ENCODE results near the gene HERC5.

The HERC5 gene

DNA sequence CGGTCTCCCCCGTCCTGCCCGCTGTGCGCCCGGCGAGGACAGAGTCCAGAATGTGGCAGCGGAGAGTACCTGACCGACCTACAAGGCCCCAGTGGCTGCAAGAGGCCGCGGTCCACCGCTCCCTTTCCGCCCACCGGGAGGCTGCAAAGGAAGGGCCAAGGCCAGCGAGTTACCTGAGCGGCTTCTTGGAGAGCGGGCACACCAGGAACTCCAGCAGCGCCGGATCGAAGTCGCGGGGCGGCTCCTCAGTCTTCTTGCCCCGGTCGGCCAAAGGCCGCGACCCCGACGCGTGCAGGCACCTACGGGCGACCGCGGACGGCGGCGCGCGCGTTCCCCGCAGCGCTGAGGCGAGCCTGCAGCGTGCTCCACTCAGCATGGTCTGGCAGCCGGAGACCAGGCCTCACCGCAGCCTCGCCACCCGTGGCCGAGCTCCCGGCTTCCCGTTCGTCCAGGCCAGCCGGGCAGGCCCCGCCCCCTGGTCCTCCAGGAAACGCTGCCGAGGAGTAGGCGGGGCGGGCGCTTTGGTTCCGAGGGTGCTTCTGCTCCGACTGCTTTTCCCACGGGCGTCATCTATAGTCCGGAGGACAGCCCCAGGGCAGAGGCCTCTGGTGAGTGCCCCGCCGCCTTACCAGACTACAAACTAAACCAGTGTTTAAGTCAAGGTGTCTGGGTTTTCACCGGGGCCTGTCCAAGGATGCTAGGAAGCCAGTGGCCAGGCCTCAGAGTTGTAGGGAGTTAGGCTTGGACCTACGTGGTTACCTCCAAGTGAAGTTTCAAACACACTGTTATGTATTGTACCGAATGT is 66.6 kb downstream of the HERC5 start, which contains the start of gene PYURF:
TSS of gene PYURF (minus strand) at position 452 of the 805 bp plus-strand sequence. CDS start at position 376, 76 bp downstream.
- DNase-seq = peak; percentile 93

DNA sequence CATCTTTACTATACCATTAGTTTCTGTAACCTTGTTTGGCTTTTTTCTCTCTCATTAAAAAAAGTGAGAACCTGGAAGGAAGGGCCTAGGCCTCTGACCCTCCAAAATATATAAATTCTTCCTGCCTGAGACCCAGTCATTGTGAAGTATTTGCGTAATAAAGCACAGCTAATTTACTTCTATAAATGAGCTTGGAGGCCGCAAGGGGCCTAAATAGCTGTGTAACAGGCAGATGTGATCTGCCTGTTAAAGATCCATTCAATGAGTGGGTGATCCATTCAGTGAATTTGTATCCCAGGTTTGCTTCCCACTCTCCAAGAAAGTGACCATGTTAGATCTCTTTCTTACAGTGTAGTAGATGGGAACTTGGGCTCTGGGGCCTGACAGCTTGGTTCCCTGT is 67.3 kb downstream of the HERC5 start:
- no peak for DNase-seq

DNA sequence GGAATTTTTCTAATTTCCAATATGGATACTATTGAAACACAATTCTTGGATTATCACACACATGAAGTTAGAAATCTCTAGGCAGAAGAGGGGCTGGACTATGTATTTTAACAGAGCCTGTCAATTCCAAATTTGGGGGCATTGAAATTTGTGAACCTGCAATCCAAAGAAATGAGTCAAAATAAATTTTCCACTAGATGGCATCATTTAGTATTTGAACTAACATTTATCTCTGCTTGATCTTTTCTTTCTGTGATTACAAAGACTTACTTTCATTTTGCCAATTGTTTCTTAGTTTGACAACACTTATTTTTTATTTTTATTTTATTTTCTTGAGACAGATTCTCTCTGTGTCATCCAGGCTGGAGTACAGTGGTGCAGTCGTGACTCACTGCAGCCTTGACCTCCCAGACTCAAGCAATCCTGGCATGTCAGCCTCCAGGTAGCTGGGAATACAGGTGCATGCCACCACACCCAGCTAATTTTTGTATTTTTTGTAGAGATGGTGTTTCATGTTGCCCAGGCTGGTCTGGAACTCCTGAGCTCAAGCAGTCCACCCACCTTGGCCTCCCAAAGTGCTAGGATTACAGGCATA is 69.4 kb downstream of the HERC5 start:
- DNase-seq = peak; percentile 31

DNA sequence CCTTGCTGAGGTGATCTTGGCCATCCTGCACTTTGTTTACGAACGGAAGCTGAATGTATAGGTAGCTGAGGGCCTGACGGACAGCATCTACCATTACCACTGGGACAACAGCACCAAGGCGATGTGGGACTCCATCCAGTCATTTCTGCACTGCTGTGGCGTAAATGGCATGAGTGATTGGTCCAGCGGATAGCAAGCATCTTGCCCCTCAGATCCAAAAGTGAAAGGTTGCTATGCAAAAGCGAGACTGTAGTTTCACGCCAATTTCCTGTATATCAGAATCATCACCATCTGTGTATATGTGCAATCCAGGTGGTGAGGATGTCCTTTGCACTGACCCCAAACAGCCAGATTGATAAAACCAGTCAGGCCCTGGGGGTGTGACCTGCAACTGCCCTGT is 70.9 kb downstream of the HERC5 start:
- DNase-seq = no peak

DNA sequence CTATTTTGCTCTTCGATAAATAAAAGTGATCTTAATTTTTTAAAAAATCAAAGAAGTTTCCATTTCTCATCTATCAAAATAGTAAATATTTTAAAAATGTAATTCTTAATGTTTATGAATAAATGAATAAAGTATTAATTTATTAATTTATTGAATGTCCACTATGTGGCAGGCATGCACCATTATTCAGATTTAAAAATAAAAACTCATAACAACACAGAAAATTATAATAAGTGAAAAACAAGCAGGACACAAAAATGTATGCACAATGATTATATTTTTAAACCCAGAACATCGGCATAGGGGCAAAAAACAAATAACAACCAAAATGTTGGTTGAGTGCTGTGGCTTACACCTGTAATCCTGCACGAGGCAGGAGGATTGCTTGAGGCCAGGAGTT is 71.9 kb downstream of the HERC5 start:
- no peak for DNase-seq

DNA sequence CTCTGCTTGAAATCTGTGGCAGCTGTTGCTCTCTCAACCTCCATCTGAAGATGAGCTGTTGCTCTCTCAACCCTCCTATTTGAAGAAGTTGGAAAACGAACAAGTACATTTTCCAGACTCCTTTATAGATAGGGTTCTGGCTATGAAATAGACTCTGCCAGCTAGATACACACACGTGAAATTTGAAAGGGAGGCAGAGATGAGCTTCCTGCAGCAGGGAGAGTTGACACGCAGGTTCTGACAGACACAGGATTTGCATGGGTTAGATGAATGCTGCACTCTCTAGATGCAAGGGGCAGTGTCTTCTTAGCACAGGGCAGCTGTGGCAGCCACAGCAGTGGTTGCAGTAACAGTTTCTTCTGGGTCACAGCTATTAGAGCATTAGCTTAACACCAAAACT is 74.6 kb downstream of the HERC5 start:
- DNase-seq = no peak

DNA sequence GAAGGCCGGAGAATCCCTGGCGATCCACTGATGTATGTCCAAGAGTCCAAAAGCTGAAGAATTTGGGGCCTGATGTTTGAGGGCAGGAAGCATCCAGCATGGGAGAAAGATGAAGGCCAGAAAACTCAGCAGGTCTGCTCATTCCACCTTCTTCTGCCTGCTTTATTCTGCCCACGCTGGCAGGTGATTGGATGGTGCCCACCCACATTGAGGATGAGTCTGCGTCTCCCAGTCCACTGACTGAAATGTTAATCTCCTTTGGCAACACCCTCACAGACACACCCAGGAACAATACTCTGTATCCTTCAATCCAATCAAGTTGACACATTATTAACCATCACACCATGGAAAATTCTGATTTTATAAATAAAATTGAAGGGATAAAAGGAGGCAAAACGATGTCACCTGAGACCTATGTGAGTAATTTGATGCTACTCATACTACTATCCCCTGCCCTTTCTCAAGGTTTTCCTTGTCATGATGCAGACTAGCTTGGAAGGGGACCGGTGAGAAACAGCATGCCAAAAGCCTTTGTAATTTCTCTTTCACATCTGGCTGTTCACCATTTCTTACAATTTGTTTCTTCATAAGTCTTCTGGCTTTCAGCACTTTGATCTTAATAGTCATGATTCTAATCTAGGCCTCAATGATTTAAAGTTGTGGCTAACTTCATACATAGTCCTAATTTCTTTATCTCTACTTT is 76.3 kb downstream of the HERC5 start:
- DNase-seq = no peak

DNA sequence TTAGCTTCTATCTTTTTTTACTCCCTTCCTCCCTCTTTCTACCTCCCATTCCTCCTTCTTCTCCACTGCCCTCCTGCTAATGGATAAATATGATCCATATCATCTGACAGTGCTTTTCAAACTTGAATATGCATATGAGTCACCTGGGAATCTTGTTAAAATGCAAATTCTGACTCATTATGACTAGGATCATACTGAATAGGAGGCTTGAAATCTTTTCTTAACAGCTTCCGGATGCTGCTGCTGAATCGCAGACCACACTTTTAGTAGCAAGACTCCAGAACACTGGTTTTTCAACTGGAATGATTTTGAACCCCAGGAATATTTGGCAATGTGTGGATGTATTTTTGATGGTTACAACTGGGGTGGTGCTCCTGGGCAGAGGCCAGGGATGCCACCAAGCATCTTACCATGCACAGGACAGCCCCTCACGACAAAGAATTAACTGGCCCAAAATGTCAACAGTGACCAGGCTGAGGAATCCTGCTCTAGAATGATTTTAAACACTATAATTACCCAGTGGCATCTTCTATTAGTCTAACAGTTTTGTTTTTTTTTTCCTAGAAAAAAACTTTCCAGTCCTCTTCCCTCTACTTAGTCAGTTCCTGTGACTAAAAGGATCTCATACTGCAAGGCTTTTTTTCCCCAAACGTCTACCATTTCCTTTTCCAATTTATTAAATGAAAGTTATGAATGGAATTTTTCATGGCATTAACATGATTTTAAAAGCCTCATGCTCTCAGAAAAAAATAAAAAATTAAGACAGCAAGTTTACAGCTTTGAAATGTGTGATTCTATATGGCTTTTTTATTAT is 77.2 kb downstream of the HERC5 start:
- DNase-seq = no peak

DNA sequence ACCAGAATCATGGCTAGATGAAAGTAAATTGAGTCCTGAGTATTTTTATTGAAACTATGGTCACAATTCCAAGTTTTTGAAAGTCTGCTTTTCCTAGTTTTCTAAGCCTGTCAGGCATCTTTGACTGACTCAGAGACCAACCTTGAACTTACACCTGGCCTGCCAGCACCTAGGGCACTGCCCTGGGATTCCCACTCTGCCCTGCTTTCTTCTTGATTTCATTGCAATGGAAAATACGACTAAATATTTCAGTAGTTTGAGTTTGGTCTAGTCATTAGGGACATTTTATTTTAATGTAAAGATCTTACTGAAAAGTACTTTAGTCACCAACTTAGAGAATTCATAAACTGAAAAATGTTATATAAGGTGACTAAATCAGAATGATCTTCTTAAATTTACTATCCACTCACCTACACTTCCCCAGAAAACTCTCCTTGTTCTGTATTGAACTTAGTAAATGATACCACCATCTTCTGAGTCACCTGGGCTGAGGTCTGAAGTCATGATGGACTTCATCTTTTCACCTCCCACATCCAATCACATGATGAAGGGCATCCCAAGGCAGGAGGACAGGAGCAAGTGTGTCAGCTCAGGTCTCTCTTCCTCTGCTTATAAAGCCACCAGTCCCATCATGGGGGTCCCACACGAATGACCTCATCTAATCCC is 78.3 kb downstream of the HERC5 start:
- DNase-seq = no peak

DNA sequence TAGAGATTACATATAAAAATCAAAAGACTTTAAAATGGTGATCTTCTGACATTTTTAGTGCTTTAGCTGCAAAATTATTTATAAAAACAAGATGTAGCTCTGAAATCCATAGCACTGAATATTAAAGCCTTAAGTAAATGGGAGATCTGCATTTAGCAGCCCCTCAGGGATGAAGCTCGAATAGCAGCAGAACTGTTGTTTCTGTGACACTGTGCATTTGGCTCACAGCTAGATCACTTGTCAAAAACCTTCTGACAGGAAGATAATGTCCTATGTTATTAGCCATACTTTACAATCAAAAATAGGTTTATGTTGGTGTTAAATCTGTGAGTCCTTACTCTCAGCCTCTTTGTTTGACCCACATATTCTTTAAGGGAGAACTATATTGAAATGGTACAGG is 80.8 kb downstream of the HERC5 start:
- DNase-seq = no peak

DNA sequence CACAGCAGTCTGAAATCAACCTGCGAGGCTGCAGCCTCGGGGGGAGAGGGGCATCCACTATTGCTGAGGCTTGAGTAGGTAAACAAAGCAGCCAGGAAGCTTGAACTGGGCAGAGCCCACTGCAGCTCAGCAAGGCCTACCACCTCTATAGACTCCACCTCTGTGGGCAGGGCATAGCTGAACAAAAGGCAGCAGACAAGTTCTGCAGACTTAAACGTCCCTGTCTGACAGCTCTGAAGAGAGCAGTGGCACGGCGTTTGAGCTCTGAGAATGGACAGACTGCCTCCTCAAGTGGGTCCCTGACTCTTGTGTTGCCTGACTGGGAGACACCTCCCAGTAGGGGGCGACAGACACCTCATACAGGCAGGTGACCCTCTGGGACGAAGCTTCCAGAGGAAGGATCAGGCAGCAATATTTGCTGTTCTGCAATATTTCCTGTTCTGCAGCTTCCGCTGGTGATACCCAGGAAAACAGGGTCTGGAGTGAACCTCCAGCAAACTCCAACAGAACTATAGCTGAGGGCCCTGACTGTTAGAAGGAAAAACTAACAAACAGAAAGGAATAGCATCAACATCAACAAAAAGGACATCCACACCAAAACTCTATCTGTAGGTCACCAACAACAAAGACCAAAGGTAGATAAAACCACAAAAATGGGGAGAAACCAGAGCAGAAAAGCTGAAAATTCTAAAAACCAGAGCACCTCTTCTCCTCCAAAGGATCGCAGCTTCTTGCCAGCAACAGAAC is 82.6 kb downstream of the HERC5 start:
- DNase-seq = peak; percentile 81

DNA sequence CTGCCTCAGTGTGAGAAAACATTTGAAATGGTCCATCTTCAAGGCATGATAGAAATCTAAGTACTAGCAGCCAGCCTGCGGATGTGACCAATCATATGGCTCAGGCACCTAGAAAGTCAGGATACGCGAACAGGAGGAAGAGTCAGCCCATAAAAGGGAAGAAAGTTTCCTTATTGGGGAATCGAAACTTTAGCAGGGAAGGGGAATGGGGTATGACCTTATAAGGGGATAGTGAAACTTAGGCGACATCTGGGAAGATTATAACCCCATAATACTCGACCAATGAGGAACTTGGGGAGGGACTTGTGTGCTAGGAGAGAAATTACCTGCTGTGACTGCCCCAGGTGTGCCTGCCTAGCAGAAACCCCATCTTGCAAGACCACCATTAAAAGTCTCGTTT is 92.9 kb downstream of the HERC5 start:
- DNase-seq = no peak

Measured in activated CD4-positive, alpha-beta T cell treated with anti-CD3 and anti-CD28 coated beads, Interleukin-2, Interleukin-6, amounts not matched to agents 100 ng/mL and 50 ng/mL, durations not matched to agents 16 hours and 8 hours (primary cell).